Esophagus muscularis mucosa (tissue), 4 donors: ENCODE data around the gene CXXC5.

Experiments used
- CTCF ChIP-seq, 3 experiments: fragments of 200-600 bp in 2 of 3; fragments of 450-650 bp in 1 of 3; sonication (generic) in 2 of 3; IDR thresholded peaks; one replicate each; pipeline ENCODE4 v1.5.1; 2017 to 2019; ENCODE audit warnings: antibody characterized with exemption in 3 of 3, mild to moderate bottlenecking in 2 of 3, moderate library complexity in 1 of 3
- EP300 ChIP-seq: sonication (generic); formaldehyde crosslinking; IDR thresholded peaks from one replicate; pipeline ENCODE4 v1.6.1; 2017; ENCODE audit warnings: antibody characterized with exemption
- POLR2A ChIP-seq: fragments of 450-650 bp; IDR thresholded peaks from one replicate; pipeline ENCODE4 v1.6.1; 2017; ENCODE audit warnings: antibody characterized with exemption, moderate library complexity, mild to moderate bottlenecking, low read depth
- POLR2AphosphoS5 ChIP-seq, 2 donors: sonication (generic); formaldehyde crosslinking; IDR thresholded peaks; one replicate each; pipeline ENCODE4 v1.6.1; 2017; ENCODE audit warnings: antibody characterized with exemption in 2 of 2

- TF ChIP-seq CTCF (IDR thresholded peaks at IDR 0.05) (no peak), POLR2A (no peak), POLR2AphosphoS5 (IDR thresholded peaks at IDR 0.05) (no peak), EP300 (no peak)
These were observed 60.3 kb downstream of the CXXC5 start for GRCh38 chr5:139708434-139708861.
